HG03097 (cell line): ENCODE measurements around the gene KLHL34.

Experiments
- ATAC-seq: cut with Tn5 transposase; IDR thresholded peaks from one replicate; pipeline ENCODE4 v1.9.1; 2021; ENCODE audit not compliant: unreplicated experiment, low FRiP score

The KLHL34 gene, protein sequence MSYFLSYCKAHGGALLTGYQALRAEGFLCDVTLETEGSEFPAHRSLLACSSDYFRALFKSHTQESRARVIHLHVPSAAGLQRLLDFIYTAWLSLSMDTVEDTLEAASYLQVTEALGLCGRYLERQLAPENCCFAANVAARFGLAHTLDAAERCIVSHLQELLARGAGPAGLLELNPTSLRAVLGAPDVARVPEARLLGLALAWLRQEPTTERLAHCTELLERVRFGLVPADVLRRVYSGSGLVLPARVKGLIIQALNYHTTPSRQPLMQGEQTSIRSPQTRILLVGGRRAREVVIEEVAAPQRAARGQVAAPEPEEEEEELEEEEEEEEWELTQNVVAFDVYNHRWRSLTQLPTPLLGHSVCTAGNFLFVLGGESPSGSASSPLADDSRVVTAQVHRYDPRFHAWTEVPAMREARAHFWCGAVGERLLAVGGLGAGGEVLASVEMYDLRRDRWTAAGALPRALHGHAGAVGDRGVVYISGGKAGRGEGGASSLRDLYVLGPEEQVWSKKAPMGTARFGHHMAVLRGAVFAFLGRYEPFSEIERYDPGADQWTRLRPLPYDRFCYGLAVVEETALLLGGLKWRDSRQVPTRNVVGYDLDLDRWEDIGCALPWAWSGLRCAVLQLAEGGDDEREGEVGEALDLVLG

DNA sequence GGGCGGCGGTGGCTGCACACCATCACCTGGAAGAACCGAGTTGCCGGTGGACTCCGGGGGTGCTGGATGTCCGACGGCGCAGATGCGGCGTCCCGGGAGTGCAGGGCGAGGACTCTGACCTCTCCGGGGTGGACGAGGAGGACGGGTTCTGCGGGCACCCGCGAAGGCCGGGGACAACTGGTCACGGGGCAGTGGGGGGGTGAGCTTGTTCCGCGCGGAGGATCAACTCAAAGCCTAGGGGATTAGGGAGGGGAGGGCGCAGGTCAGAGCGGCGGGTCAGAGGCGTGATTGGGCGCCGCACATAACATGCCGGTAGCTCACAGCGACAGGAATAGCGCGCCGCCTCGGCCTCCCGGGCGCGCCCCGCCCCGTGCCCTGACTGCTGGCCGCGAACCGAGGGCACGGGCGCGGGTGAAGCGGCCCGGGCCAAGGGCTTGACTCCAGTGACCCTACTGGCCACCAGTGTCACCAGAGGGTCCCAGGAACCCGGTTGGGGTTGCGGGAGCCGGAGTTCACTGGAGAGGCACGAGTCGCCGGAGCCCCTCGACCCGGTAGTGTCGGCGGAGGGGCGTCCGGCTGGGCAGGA is at the start of gene KLHL34:
Gene KLHL34, minus strand, starts transcription at position 179 of the 586 bp plus-strand sequence. CDS start 542 bp downstream, outside the sequence.
- no peak for ATAC-seq

DNA sequence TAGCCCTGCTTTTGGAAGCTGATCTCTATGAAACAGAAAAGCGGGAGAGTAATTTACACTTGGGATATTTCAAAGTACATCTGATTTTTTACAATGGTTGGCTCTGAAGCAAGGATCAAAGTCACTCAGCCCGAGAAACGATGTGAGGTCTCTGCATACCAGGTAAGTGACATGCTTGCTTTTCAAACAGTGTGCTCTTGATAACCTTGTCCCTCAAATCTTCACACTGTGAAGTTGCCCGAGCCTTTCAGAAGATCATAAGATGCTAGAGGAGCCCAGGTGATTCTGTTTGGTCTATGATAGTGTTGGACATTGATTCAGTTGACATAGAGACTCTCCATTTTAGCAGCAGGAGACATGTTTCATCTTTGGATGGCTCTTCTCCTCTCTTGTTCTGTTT is 47.1 kb upstream of the KLHL34 start:
- no peak for ATAC-seq

DNA sequence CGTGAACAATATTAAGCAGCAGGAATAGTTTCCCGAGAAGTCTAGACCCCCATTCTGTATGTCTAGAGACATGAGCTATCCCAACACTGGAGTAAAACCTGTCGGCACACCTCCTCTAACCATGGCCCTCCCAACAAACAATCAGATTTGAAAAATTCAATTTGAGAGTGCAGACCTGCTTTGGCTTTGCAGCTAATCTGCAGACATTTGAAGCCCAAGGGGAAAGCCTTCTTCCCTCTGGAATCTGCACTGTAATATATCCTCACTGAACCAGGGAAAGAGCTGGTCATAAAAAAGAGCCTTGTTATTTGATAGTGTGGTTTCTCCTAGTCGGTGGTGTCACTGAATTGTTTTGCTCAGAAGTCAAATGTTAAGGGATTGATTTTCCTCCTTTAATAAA is 44.6 kb upstream of the KLHL34 start:
- no peak for ATAC-seq

DNA sequence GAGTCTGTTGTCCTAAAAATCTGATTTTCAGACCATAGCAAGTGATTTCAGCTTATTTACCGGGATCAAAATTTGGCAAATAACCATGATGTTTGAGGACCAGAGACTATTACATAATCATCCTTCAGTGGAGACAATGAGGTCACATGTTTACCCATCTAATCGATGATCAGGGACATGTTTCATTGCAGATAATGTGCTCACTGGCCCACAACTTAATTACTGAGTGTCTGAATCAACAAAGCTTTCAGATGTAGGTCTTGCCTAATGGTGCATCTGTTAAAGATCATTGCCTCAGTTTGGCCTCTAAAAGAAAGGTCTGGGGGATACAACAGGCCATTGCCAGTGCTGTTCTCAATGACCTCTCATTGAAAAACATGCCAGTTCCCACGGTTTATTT is 42.8 kb upstream of the KLHL34 start:
- no peak for ATAC-seq

DNA sequence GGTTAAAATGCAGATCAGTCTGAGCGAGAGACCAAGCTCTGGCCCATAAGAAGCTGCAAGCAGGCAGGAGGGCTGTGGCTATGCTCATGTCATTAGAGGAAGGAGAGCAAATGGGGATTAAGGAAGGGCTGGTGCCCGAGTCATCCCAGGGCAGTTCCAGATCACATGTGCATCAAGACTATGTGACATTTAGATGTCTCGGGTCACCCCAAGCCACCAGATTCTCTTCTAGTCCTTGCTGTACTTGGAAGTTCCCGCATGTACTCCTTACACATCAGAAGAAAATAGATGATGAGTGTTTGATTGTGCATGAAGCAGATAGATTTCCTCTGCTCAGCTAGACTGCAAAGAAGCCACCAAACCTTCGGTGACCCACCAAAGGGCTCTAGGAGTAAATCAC is 42.1 kb upstream of the KLHL34 start:
- no peak for ATAC-seq

DNA sequence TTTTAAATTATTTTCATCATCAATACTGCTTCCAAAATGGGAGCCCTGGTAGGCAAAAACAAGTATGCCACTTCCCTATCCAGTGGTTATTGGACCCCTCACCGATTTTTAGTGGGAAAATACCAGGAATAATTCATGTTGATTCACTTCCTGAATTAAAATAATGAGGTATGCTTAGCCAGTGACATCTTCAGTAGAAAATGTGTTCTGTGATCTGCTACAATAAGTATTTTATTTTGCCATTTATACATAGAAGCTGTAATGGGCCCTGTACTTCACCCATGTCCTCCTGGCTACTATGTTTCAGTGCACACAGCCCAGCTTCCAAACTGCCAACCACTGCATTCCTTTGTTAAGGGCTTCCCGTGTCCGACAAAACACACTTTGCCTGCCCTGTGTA is 41.0 kb upstream of the KLHL34 start:
- ATAC-seq = no peak

DNA sequence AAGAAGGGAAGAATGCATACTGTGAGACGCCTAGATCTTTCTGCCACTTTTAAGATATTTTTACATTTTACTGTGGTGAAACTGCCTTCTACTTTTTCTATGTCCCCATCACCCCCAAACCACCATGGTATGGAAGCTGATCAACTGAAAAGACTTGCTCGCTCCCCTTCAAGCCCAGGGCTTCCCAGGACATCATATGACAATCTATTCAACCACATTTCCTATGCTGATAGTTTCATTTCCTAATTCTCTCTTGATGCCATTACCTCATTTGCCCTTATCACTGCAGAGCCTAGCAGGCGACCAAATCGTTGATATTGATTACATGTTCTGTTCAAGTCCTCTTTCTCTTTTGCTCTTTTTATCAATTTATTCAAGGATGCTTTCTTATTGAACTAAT is 40.1 kb upstream of the KLHL34 start:
- no peak for ATAC-seq

DNA sequence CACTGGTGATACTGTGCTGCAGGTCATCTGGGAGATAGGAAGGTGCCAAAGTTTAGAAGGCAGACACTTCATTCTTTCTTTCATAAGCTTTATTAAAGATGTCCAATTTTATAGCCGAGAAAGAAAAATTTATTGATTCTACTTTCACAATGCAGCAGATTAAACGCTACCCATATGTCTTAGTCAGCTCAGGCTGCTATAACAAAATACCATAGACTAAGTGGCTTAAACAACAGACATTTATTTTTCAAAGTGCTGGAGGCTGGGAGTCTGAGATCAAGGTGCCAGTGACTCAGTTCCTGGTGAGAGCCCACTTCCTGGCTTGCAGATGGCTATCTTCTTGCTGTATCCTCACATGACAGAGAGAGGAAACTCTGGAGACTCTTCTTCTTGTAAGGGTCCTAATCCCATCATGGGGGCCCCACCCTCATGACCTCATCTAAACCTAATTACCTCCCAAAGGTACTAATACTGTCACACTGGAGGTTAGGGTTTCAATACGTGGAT is 33.4 kb upstream of the KLHL34 start:
- no peak for ATAC-seq

DNA sequence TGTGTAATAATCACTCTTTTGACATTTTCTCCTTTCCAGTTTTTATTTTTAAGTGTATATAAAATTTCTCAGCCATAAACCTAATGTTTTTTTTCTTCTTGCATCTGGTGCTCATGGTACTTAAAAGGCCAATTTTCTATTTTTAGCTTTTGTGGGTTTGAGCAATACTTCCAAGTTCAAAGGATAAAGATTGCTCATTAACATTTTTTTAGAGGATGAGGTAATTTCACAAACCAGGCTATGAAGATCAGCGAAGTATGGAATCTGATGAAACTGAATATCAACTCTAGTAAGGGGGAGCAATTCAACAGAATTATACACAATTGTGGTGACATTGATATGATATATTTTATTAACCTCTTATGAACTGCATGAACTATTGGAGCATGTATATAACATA is 25.8 kb upstream of the KLHL34 start:
- no peak for ATAC-seq

DNA sequence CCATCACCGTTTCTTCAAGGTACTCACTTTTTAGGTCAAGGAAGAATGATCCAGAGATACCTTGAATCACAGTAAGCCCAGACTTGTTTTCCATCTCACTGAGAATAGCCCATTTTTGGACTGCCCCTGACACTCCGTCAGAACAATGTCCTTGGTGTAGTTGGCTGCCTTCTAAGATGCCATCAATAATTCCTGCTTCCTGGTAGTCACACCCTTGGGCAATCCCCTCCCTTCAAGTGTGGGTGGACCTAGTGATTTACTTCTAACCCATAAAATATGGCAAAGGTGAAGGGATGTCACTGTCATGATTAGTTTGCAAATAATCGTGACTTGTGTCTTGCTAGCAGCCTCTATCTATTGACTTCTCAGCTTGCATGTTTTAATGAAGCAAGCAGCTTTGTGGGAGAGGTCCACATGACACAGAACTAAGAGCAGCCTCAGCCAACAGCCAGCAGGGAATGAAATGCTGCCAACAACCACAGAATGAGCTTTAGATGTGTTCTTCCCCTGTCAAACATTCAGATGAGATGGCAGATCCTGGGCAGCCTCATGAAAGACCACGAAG is 20.0 kb upstream of the KLHL34 start:
- ATAC-seq = no peak

DNA sequence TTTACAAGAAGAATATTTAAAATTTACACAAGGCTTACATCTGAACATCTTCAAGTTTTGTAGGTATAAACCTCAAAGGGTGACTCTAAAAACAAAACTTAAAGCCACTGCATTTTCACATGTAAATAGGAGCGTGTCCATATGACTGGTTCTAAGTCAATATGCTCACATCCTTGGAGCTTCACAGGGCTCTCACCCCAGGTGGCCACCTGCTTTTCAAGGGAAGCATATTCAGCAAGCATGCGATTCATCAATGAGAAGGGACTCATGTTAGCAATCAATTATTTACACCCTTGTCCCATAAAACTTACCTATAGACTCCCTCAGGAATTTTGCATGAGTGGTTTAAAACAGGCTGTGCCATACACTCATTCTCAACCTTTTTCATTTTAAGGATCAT is 17.8 kb upstream of the KLHL34 start:
- ATAC-seq = no peak

DNA sequence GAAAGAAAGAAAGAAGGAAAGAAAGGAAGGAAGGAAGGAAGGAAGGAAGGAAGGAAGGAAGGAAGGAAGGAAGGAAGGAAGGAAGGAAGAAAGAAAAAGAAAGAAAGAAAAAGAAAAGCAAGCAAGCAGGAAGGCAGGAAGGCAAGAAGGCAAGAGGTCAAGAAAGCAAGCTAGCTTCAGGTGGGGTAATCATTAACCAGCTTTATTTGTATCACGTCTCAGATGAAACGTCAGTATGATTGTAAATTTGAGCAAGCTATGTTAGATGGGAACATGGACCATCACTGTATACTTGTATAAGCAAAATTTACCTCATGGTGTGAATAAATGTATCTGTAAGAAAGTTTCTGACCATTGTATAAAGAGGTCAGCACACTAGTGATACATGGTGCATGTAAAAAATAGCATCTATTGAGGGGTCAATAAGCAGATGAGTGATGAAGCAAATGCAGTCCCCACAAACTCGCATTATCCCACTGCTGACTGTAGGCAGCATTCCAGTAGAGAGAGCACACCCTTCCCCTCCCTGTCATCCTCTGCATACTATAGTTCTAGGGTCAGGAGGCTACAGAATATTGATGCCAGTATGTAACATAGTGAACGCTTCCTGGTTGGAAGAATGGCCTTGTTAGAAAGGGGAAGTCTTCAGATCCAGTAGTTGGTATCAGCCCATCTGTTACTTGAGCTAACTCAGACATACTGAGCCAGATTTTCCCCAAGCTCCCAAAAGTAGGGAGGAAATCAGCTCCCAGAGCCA is 16.5 kb upstream of the KLHL34 start:
- no peak for ATAC-seq

DNA sequence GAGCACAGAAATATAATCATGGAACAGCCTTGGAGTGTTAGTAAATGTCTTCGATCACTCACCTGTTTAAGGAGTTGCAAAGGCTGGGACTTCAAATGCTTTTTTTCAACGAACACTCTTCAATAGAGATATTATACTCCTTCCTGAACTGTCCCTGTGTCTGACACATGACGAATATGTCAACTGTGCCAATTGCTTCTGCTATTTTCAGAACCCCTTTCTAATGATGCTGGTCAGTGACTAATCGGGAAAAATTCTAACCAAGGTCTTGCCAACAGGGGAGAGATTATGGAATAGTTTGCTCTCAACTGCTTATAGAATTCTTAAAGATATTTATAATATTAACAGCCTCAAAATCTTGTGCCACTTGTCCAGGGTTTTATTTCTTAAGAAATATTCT is 8.5 kb upstream of the KLHL34 start:
- ATAC-seq = no peak

DNA sequence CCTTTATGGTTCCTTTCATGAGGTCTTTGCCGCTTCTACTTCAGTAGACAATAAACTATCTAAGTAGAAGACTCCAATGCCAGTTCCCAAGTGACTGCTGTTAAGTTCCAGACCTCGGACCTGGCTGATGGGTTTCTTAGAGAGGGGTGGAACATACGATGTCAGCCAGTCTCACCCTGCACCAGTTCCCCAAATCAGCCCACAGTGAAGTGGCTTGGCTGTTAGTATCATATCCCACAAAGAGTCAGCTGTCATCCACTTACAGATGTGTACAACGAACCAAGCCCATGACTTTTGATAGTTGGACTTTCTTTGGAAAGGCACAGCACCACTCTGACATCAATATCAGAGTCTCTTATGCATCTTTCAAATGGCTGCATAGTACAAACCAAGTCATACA is 8.1 kb upstream of the KLHL34 start:
- ATAC-seq = no peak

DNA sequence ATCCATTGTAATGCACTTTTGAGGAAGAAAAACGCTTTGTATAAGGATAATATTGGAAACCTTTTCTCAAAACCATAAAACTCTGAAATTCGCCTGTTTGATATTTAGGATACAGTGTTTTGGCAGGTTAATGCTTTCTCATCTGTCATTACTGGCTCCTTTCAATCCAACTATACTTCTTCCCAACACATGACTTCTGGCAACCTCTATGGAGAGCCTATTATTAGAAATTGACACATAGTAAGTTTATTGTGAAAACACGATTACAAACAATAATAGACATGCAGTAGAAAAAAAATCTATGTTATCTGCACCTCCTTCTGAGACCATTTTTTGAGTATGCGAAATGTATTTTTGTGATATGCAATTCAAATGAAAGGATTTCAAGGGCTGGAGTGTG is 4.6 kb upstream of the KLHL34 start:
- no peak for ATAC-seq

DNA sequence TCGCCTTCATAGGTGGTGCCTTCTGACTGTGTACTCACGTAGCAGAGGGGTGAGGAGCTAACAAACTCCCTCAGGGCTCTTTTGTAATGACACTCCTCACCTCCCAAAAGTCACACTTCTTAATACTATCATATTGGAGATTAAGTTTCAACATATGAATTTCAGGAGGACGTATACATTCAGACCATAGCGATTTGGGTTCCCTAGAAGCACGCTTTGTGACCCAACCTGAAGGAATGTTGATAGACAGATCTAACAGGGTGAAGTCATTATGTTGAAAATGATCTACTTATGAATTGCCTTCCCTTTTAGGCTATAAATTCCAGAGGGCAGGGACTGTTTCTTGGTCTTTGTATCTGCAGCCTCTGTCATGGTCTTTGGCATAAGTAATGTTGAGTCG is 3.2 kb upstream of the KLHL34 start:
- no peak for ATAC-seq

DNA sequence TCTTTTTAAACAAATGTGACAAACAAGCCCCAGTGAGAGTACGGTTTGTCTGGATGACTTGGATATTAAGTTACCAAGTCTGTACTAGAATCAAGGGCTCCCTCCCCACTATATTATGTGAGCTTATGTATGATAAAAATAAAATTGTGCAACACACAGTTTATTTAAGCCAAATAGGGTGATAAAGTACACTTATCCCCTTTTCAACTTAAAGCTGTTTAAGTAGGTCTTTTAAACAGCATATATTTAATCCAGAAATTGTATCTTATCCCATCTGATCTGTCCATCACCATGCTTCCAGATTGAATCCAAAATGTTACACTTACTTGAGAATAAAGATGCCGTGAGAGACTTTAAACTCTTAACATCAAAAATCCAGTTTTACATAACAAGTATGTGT is 2.0 kb upstream of the KLHL34 start:
- ATAC-seq = no peak

DNA sequence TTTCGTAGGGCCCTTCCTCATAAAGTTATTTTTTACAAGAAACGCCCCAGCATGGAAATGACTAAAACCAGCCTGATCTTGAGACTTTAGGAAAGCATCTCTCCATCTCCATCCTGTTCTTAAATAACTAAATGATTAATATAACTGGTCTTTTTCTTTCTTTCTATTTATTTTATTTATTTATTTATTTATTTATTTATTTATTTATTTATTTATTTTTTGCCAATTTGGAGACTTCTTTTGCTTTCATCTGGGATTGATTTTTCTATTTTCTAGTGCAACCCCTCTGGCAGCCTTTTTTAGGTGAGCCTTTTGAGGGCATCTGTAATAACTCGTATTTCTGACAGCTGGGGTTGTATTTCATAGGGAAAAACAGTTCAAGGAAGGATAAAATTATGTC is 1.2 kb upstream of the KLHL34 start:
- no peak for ATAC-seq

DNA sequence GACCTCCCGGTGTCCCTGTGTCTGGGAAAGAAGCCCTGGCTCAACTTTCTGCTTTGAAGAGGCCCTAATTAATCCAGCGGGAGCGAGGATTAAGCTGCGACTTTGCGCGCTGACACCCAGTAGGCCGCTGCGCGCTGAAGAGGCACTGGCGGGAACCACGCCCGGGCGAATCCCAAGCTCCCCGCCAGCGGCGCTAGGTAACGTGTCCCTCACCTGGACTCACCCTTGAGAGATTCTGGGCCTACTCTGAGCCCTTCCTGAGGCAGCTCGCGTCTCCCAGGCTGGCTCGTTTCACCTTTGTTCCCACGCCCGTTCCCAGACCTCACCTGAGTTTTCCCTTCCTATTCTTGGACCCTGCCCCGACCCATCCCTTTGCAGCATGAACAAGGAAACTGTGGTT is 616 bp upstream of the KLHL34 start:
- no peak for ATAC-seq

DNA sequence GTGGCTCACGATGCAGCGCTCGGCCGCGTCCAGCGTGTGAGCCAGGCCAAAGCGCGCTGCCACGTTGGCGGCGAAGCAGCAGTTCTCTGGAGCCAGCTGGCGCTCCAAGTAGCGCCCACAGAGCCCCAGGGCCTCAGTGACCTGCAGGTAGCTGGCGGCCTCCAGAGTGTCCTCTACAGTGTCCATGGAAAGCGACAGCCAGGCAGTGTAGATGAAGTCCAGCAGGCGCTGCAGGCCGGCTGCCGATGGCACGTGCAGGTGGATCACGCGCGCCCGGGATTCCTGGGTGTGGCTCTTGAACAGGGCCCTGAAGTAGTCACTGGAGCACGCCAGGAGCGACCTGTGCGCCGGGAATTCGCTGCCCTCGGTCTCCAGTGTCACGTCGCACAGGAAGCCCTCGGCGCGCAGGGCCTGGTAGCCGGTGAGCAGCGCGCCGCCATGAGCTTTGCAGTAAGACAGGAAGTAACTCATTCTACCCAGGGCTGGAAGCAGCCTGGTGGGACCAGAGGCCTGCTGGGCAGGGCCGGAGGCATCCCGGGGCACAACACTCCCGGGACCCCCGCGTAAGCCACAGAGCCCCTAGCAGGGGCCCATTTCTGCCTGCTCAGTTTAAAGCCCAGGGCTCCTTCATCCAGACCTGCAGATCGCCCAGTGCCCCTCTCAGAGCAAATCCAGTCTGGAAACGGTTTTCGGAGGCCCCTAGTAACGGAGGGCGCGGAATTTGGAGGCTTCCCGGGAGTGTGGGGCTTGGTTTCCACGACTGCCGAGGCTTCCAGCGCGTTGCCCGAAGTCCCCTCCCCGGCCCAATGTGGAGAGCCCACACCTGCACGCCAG is 595 bp downstream of the KLHL34 start:
- ATAC-seq = no peak
